ENCODE measurements around the gene DNAH17.

DNAH17 gene

GRCh38 chr17:78486946-78487680 is 90.1 kb downstream of the DNAH17 start:
- no peak overlapping the region for H3K4me2 ChIP-seq (ENCODE audit: low read length)
- no peaks in the 10 kb centered on the region for H3K4me1 ChIP-seq (ENCODE audit: control insufficient read depth, low read length)
- H3K36me3 ChIP-seq (ENCODE audit: control insufficient read depth, low read length) = no peaks in the 10 kb centered on the region
- peaks cover 4% of the 10 kb centered on the region; the same call in 1 of the 2 replicates for H3K27me3 ChIP-seq (ENCODE audit: control insufficient read depth, low read length)
- H3K9me3 ChIP-seq (ENCODE audit: control insufficient read depth, insufficient read depth, low read length) = no peaks in the 10 kb centered on the region
- no peak overlapping the region for H3K27ac ChIP-seq (ENCODE audit: low read depth, low read length)
- no peaks in the 10 kb centered on the region for H4K20me1 ChIP-seq (ENCODE audit: control insufficient read depth, insufficient read depth, low read depth, low read length)
- no peak overlapping the region for H3K4me3 ChIP-seq (ENCODE audit: low read length)
- H3K9me2 ChIP-seq (replicated peaks; ENCODE audit: control insufficient read depth, low read length) = no peaks in the 10 kb centered on the region
- H3K79me2 ChIP-seq (ENCODE audit: control insufficient read depth, low read length) = no peaks in the 10 kb centered on the region
- H3F3A ChIP-seq (ENCODE audit: control insufficient read depth, insufficient read depth) = no peaks in the 10 kb centered on the region
- TF ChIP-seq, protein P1, sequence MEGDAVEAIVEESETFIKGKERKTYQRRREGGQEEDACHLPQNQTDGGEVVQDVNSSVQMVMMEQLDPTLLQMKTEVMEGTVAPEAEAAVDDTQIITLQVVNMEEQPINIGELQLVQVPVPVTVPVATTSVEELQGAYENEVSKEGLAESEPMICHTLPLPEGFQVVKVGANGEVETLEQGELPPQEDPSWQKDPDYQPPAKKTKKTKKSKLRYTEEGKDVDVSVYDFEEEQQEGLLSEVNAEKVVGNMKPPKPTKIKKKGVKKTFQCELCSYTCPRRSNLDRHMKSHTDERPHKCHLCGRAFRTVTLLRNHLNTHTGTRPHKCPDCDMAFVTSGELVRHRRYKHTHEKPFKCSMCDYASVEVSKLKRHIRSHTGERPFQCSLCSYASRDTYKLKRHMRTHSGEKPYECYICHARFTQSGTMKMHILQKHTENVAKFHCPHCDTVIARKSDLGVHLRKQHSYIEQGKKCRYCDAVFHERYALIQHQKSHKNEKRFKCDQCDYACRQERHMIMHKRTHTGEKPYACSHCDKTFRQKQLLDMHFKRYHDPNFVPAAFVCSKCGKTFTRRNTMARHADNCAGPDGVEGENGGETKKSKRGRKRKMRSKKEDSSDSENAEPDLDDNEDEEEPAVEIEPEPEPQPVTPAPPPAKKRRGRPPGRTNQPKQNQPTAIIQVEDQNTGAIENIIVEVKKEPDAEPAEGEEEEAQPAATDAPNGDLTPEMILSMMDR (IDR thresholded peaks at IDR 0.05; ENCODE audit: low read depth, low read length, poor library complexity, severe bottlenecking) = no peak
- TF ChIP-seq EZH2phosphoT487 (IDR thresholded peaks at IDR 0.05; ENCODE audit: borderline replicate concordance, low read length) = no peak

DNA sequence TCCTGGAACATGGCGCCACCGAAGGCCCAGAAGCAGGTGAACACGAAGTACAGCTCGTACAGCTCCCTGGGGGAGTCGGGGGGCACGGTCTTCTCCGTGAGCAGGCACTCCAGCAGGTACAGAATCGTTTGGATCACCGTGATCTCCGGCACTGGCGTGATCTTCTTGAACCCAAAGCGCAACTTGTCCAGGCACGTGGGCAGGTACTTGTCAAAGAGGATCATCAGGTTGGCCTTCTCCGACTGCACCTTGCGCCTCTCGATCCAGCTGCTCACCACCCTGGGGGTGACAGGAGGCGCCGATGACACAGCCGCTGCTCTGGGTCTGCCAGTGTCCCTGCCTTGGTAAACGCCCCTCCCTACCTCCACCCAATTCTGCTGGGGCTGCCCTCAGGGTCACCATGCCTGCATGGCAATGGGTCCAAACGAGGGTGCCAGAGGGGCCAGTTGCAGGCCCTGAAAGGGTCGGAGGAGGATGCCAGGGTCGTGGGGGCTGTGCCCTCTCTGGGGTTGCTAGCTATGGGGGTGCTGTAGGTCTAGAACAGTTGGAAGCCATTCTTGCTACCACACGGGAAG is 90.9 kb downstream of the DNAH17 start:
- Histone ChIP-seq H3K4me3 (ENCODE audit: low read length) (no peak overlapping the region), H3K79me2 (ENCODE audit: control insufficient read depth, low read length) (no peaks in the 10 kb centered on the region), H3K4me1 (ENCODE audit: control insufficient read depth, low read length) (no peaks in the 10 kb centered on the region), H3K27ac (ENCODE audit: low read depth, low read length) (no peak overlapping the region), H3K9me3 (ENCODE audit: control insufficient read depth, insufficient read depth, low read length) (no peaks in the 10 kb centered on the region), H3K27me3 (ENCODE audit: control insufficient read depth, low read length) (peaks cover 4% of the 10 kb centered on the region; the same call in 1 of the 2 replicates), H3K36me3 (ENCODE audit: control insufficient read depth, low read length) (no peaks in the 10 kb centered on the region), H3F3A (ENCODE audit: control insufficient read depth, insufficient read depth) (no peaks in the 10 kb centered on the region), H4K20me1 (ENCODE audit: control insufficient read depth, insufficient read depth, low read depth, low read length) (no peaks in the 10 kb centered on the region), H3K4me2 (ENCODE audit: low read length) (no peak overlapping the region), H3K9me2 (replicated peaks; ENCODE audit: control insufficient read depth, low read length) (no peaks in the 10 kb centered on the region)
- TF ChIP-seq EZH2phosphoT487 (IDR thresholded peaks at IDR 0.05; ENCODE audit: borderline replicate concordance, low read length) = no peak
- TF ChIP-seq, protein P1 (IDR thresholded peaks at IDR 0.05; ENCODE audit: low read depth, low read length, poor library complexity, severe bottlenecking) = no peak

DNA sequence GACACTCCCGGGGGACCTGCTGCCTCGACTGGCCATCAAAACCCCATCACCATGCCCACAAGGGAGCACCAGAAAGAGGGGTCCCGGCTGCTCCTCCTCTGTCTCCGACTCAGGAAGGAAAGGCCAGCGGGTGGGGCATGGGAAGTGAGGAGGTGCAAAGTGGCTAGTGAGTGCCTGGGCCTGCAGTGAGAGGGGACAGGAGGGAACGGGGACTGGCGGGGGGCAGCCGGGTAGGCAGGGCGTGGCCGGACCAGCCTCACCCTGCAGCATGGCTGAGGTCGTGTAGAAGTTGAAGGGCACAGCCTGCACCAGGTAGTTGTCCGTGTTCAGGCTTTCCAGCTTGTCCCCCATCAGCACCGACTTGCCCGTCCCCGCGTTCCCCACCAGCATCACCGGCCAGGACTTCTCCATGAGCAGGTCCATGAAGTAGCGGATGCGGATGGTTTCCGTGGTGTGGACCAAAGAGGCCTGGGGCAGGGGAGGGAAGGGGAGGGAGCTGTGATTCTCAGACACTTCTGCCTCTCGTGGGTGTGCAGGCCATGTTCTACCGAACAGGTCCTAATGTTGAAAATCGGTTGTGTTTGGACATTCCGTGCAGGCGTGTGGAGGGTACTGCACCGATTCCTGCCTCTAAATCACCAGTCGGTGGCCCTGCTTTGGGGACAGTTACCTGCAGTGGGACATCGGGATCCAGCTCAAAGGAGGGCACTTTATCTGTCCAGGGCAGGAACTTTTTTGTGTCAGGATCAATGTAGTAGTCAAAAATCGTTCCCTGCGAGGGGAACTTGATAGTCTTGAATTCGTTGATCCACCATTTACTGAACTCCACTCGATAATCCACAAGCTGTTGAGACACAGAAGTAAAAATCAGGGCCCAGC is 91.7 kb downstream of the DNAH17 start:
- H3K9me2 ChIP-seq (replicated peaks; ENCODE audit: control insufficient read depth, low read length) = no peaks in the 10 kb centered on the region
- H3K4me3 ChIP-seq (ENCODE audit: low read length) = no peak overlapping the region
- TF ChIP-seq EZH2phosphoT487 (IDR thresholded peaks at IDR 0.05; ENCODE audit: borderline replicate concordance, low read length) = no peak
- TF ChIP-seq, protein P1 (IDR thresholded peaks at IDR 0.05; ENCODE audit: low read depth, low read length, poor library complexity, severe bottlenecking) = no peak
- no peaks in the 10 kb centered on the region for H3K36me3 ChIP-seq (ENCODE audit: control insufficient read depth, low read length)
- peaks cover 4% of the 10 kb centered on the region; the same call in 1 of the 2 replicates for H3K27me3 ChIP-seq (ENCODE audit: control insufficient read depth, low read length)
- H3K79me2 ChIP-seq (ENCODE audit: control insufficient read depth, low read length) = no peaks in the 10 kb centered on the region
- H4K20me1 ChIP-seq (ENCODE audit: control insufficient read depth, insufficient read depth, low read depth, low read length) = no peaks in the 10 kb centered on the region
- H3K4me2 ChIP-seq (ENCODE audit: low read length) = no peak overlapping the region
- no peaks in the 10 kb centered on the region for H3F3A ChIP-seq (ENCODE audit: control insufficient read depth, insufficient read depth)
- H3K4me1 ChIP-seq (ENCODE audit: control insufficient read depth, low read length) = no peaks in the 10 kb centered on the region
- no peaks in the 10 kb centered on the region for H3K9me3 ChIP-seq (ENCODE audit: control insufficient read depth, insufficient read depth, low read length)
- H3K27ac ChIP-seq (ENCODE audit: low read depth, low read length) = no peak overlapping the region

Data from DOHH2 (cell line).